K562 (cell line): ENCODE measurements around the gene ZNF593OS. TPM values are rescaled to one million over a fixed set of nuclear protein-coding genes. Genes with fewer than 3 reads are reported as not detected.

Experiments used
- ARNT ChIP-seq, 2 experiments: fragments of 450-650 bp; IDR thresholded peaks; 2 replicates each; pipeline ENCODE4 v1.6.1; 2016; ENCODE audit warnings: mild to moderate bottlenecking in 1 of 2
- ELF1 ChIP-seq: fragments of 200-800 bp; sonication (Bioruptor generic); IDR thresholded peaks from 2 replicates; pipeline ENCODE4 v1.6.1; 2016; ENCODE audit warnings: missing genetic modification characterization, missing compliant biosample characterization
- ERF ChIP-seq: fragments of 450-650 bp; formaldehyde crosslinking; IDR thresholded peaks from 2 replicates; pipeline ENCODE4 v1.4.0; 2020; ENCODE audit warnings: mild to moderate bottlenecking, mixed read lengths
- GABPB1 ChIP-seq: sonication (generic); formaldehyde crosslinking; IDR thresholded peaks from 2 replicates; pipeline ENCODE4 v1.8.0; 2022; ENCODE audit warnings: mild to moderate bottlenecking, missing genetic modification reagents
- HNRNPL ChIP-seq: fragments of 200-400 bp; formaldehyde crosslinking; IDR thresholded peaks from 2 replicates; pipeline ENCODE4 v1.6.1; 2017; ENCODE audit warnings: low read depth, mild to moderate bottlenecking, low read length
- MBD2 ChIP-seq: sonication (generic); IDR thresholded peaks from 2 replicates; pipeline ENCODE4 v1.6.1; 2016; ENCODE audit warnings: low read depth, borderline replicate concordance
- NBN ChIP-seq: fragments of 450-650 bp; IDR thresholded peaks from 2 replicates; pipeline ENCODE4 v1.6.1; 2016; ENCODE audit warnings: low read depth, mild to moderate bottlenecking
- ZNF165 ChIP-seq: fragments of 250-450 bp; sonication (Bioruptor Pico); IDR thresholded peaks from 2 replicates; pipeline ENCODE4 v1.4.0; 2020; ENCODE audit warnings: borderline replicate concordance
- polyA plus RNA-seq, 8 experiments: library from polyadenylated mRNA; depleted of rRNA in 4 of 8; stranded (reverse) in 5 of 8; unstranded in 3 of 8; fragments of >200 nt; fragmentation: Nextera tagmentation in 2 of 8; fragmentation: Illumina TruSeq in 1 of 8; extraction: Ambion mirVana in 2 of 8; extraction: Trizol in 1 of 8; gene quantifications; 2 replicates each; pipeline versions ENCODE4 v1.2.1 to v1.2.3, GENCODE V29; 2011 to 2014; ENCODE audit warnings: inconsistent platforms in 1 of 8, missing spikeins in 1 of 8
- total RNA-seq, 7 experiments: library from RNA; depleted of rRNA in 6 of 7; stranded (reverse); fragments of >200 nt in 6 of 7; fragmentation: Illumina TruSeq in 2 of 7; extraction: Trizol in 2 of 7; gene quantifications; 2 replicates each; pipeline versions ENCODE4 v1.2.1 to v1.2.3, GENCODE V29; 2011 to 2021; ENCODE audit warnings: low replicate concordance in 1 of 7
- TF ChIP-seq, protein P1 (sequence below): sonication (generic); formaldehyde crosslinking; IDR thresholded peaks from 2 replicates; pipeline ENCODE4 v1.8.0; 2022; ENCODE audit warnings: missing genetic modification reagents, mild to moderate bottlenecking, borderline replicate concordance
- TF ChIP-seq, protein P2 (sequence below): fragments of 450-650 bp; IDR thresholded peaks from 2 replicates; pipeline ENCODE4 v1.6.1; 2018; ENCODE audit not compliant: partially characterized antibody
- TF ChIP-seq, protein P3 (sequence below): fragments of 250-450 bp; sonication (Bioruptor Pico); IDR thresholded peaks from 2 replicates; pipeline ENCODE4 v1.8.0; 2022; ENCODE audit warnings: moderate library complexity, mild to moderate bottlenecking, inconsistent platforms
- TF ChIP-seq, protein P4 (sequence below), 3 experiments: fragments of 200-800 bp in 1 of 3; fragments of 250-450 bp in 1 of 3; fragments of 450-650 bp in 1 of 3; sonication (Bioruptor Pico) in 1 of 3; sonication (Bioruptor generic) in 1 of 3; formaldehyde crosslinking in 1 of 3; IDR thresholded peaks; 2 replicates each; pipeline versions ENCODE4 v1.6.1 to v1.8.0; 2016 to 2022; ENCODE audit warnings: mild to moderate bottlenecking in 2 of 3, missing genetic modification characterization in 2 of 3, missing compliant biosample characterization in 1 of 3, moderate library complexity in 1 of 3
- TF ChIP-seq, protein P5 (sequence below): fragments of 250-450 bp; sonication (Bioruptor Pico); IDR thresholded peaks from 2 replicates; pipeline ENCODE4 v1.9.0; 2021; ENCODE audit warnings: mild to moderate bottlenecking, inconsistent platforms

ZNF593OS gene
- total and polyA plus RNA-seq, 9 of the 15 experiments (the other 6 are each of a cell fraction or from before 2014, with no cell fraction given): 0.24 to 0.27 TPM; not detected in 7

DNA sequence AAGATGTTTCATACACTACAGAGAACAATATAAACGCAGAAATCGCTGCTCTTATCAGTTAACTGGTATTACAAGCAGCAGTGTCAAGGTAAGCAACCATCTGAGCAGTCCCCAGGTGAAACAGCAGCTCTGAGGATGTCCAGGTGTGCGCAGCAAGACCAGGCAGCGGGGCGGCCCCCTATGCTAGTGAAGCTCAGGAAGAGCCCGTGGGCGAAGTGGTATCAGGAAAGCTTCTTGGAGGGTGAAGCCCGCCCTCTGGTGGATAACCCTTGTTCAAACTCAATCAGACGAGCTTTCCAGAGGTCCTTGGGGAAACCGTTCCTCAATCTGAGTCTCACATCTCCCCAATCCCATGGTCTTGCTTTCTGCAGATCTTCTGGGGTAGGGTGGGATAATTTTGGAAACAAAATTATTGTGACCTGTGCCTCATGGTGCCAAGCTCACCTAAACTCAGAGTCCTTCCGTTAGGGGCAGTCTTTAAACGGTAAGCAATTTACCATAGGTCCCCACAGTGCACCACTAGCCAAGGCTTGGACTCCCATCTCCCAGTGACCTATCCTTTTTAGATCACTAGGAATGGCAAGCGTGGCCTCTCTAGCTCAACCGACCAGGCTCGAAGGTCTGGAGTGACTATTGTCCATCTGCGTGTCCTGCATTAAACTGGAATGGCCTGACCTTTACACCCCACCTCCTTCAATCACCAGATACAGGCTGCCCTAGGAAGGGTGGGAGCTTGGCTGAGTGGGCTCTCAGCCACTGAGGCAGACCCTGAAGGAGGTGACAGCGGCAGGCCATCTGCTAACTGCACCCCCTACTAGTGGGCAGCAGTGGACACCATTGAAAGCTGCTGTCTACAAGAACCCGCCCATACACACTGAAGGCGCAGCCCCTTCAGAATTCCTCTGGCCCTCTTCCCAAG, 26.3 kb downstream of the ZNF593OS start (continued):
- TF ChIP-seq, protein P1, sequence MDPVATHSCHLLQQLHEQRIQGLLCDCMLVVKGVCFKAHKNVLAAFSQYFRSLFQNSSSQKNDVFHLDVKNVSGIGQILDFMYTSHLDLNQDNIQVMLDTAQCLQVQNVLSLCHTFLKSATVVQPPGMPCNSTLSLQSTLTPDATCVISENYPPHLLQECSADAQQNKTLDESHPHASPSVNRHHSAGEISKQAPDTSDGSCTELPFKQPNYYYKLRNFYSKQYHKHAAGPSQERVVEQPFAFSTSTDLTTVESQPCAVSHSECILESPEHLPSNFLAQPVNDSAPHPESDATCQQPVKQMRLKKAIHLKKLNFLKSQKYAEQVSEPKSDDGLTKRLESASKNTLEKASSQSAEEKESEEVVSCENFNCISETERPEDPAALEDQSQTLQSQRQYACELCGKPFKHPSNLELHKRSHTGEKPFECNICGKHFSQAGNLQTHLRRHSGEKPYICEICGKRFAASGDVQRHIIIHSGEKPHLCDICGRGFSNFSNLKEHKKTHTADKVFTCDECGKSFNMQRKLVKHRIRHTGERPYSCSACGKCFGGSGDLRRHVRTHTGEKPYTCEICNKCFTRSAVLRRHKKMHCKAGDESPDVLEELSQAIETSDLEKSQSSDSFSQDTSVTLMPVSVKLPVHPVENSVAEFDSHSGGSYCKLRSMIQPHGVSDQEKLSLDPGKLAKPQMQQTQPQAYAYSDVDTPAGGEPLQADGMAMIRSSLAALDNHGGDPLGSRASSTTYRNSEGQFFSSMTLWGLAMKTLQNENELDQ (CRISPR knock-in tag): no peak
- TF ChIP-seq, protein P2, sequence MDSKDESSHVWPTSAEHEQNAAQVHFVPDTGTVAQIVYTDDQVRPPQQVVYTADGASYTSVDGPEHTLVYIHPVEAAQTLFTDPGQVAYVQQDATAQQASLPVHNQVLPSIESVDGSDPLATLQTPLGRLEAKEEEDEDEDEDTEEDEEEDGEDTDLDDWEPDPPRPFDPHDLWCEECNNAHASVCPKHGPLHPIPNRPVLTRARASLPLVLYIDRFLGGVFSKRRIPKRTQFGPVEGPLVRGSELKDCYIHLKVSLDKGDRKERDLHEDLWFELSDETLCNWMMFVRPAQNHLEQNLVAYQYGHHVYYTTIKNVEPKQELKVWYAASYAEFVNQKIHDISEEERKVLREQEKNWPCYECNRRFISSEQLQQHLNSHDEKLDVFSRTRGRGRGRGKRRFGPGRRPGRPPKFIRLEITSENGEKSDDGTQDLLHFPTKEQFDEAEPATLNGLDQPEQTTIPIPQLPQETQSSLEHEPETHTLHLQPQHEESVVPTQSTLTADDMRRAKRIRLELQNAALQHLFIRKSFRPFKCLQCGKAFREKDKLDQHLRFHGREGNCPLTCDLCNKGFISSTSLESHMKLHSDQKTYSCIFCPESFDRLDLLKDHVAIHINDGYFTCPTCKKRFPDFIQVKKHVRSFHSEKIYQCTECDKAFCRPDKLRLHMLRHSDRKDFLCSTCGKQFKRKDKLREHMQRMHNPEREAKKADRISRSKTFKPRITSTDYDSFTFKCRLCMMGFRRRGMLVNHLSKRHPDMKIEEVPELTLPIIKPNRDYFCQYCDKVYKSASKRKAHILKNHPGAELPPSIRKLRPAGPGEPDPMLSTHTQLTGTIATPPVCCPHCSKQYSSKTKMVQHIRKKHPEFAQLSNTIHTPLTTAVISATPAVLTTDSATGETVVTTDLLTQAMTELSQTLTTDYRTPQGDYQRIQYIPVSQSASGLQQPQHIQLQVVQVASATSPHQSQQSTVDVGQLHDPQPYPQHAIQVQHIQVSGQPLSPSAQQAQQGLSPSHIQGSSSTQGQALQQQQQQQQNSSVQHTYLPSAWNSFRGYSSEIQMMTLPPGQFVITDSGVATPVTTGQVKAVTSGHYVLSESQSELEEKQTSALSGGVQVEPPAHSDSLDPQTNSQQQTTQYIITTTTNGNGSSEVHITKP: peak; percentile 37
- TF ChIP-seq MBD2: no peak
- TF ChIP-seq HNRNPL: no peak
- TF ChIP-seq ZNF165 (CRISPR knock-in tag): 0 out of 2 replicates have a peak, but pooled peaks have one; percentile 46
- TF ChIP-seq GABPB1 (CRISPR knock-in tag): peak; percentile 69
- 0 out of 2 replicates have a peak, but pooled peaks have one; percentile 64 for TF ChIP-seq NBN
- TF ChIP-seq, protein P3, sequence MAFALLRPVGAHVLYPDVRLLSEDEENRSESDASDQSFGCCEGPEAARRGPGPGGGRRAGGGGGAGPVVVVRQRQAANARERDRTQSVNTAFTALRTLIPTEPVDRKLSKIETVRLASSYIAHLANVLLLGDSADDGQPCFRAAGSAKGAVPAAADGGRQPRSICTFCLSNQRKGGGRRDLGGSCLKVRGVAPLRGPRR (CRISPR knock-in tag): no peak
- no peak for TF ChIP-seq ERF (CRISPR knock-in tag)
- 0 out of 4 replicates have a peak, but pooled peaks of 1 of the 2 experiments have one; percentile 36 for TF ChIP-seq ARNT (IDR thresholded peaks at IDR 0.05)
- TF ChIP-seq, protein P4, sequence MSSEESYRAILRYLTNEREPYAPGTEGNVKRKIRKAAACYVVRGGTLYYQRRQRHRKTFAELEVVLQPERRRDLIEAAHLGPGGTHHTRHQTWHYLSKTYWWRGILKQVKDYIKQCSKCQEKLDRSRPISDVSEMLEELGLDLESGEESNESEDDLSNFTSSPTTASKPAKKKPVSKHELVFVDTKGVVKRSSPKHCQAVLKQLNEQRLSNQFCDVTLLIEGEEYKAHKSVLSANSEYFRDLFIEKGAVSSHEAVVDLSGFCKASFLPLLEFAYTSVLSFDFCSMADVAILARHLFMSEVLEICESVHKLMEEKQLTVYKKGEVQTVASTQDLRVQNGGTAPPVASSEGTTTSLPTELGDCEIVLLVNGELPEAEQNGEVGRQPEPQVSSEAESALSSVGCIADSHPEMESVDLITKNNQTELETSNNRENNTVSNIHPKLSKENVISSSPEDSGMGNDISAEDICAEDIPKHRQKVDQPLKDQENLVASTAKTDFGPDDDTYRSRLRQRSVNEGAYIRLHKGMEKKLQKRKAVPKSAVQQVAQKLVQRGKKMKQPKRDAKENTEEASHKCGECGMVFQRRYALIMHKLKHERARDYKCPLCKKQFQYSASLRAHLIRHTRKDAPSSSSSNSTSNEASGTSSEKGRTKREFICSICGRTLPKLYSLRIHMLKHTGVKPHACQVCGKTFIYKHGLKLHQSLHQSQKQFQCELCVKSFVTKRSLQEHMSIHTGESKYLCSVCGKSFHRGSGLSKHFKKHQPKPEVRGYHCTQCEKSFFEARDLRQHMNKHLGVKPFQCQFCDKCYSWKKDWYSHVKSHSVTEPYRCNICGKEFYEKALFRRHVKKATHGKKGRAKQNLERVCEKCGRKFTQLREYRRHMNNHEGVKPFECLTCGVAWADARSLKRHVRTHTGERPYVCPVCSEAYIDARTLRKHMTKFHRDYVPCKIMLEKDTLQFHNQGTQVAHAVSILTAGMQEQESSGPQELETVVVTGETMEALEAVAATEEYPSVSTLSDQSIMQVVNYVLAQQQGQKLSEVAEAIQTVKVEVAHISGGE (CRISPR knock-in tag; IDR thresholded peaks at IDR 0.05): no peak
- TF ChIP-seq, protein P5, sequence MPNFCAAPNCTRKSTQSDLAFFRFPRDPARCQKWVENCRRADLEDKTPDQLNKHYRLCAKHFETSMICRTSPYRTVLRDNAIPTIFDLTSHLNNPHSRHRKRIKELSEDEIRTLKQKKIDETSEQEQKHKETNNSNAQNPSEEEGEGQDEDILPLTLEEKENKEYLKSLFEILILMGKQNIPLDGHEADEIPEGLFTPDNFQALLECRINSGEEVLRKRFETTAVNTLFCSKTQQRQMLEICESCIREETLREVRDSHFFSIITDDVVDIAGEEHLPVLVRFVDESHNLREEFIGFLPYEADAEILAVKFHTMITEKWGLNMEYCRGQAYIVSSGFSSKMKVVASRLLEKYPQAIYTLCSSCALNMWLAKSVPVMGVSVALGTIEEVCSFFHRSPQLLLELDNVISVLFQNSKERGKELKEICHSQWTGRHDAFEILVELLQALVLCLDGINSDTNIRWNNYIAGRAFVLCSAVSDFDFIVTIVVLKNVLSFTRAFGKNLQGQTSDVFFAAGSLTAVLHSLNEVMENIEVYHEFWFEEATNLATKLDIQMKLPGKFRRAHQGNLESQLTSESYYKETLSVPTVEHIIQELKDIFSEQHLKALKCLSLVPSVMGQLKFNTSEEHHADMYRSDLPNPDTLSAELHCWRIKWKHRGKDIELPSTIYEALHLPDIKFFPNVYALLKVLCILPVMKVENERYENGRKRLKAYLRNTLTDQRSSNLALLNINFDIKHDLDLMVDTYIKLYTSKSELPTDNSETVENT: no peak
- peak; percentile 32; the same call in 1 of the 2 replicates for TF ChIP-seq ELF1 (tag)
